OCI-LY1 (cell line): ENCODE measurements around the gene ERI2.

Experiments
- CTCF ChIP-seq: fragments of 200-600 bp; sonication (generic), shearing (Covaris generic); IDR thresholded peaks from 2 replicates; pipeline ENCODE4 v1.5.1; 2017; ENCODE audit warnings: mild to moderate bottlenecking, antibody characterized with exemption, low read length, moderate library complexity, mixed read lengths
- EZH2 ChIP-seq: fragments of 200-600 bp; sonication (generic), shearing (Covaris generic); IDR thresholded peaks from 2 replicates; pipeline ENCODE4 v1.8.0; 2017; ENCODE audit warnings: borderline replicate concordance, mixed run types, mild to moderate bottlenecking, antibody characterized with exemption, low read length, moderate library complexity, mixed read lengths

- TF ChIP-seq CTCF (no peak), EZH2 (no peak)
Measured at GRCh38 chr16:20755238-20755637, 51.0 kb downstream of the ERI2 start.
